ENCODE data around the gene ARHGAP26. TPM values are rescaled to one million over a fixed set of nuclear protein-coding genes. Genes with fewer than 3 reads are reported as not detected.
A peak's percentile ranks its signal among the peaks of the same experiment; 100 is the strongest.

The ARHGAP26 gene
- total RNA-seq, 1 experiment from 2014 or later = 34.5 TPM

DNA sequence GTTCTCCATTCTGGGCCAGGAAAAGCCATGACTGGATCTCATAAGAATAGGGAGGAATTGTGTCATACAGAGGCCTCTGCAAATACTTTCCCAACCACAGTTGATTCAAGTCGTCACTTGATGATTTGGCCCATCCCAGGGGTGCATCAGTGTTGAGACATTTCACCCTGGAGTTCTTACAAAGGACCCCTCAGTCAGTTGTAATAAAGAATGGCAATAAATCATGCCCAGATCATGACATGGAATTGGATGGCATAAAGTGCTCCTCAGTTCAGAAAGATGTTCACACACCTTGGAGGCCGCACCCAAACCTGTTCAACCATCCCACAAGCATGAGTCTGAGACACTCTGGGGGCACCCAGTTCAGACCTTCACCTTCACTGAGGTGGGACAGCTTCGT is 465.2 kb downstream of the ARHGAP26 start:
- no peak overlapping the region for H3K4me3 ChIP-seq (replicated peaks in 1 of 2; ENCODE audit: low read depth in 1 of 2, low read length in 2 of 2)
- H3K9ac ChIP-seq (ENCODE audit: low read length) = no peak overlapping the region
- ChIA-PET POLR2A (no interaction called here), RAD21 (ENCODE audit: low non-redundant PET in 1 of 2, low total read pairs in 2 of 2, uncharacterized antibody in 2 of 2, unreplicated experiment in 2 of 2) (no interaction called here), CTCF (no interaction called here)
- H3K9me3 ChIP-seq (ENCODE audit: control insufficient read depth in 1 of 2, insufficient read depth in 1 of 2, low read depth in 1 of 2, low read length in 2 of 2) = no peaks in the 10 kb centered on the region
- intact Hi-C loops (cut with micrococcal nuclease) = no loop called here
- H3K36me3 ChIP-seq (ENCODE audit: control insufficient read depth in 1 of 2, insufficient read depth in 2 of 2, low read length in 2 of 2) = no peaks in the 10 kb centered on the region
- H3K9me2 ChIP-seq (ENCODE audit: insufficient read depth) = no peaks in the 10 kb centered on the region
- no TSS peak for BruUV-seq (replicated peaks)
- H4K20me1 ChIP-seq (ENCODE audit: insufficient read depth) = no peaks in the 10 kb centered on the region
- no peaks in the 10 kb centered on the region for H3K27me3 ChIP-seq (ENCODE audit: insufficient read depth, low read length)
- peak overlapping the region; percentile 2; the same call in 1 of the 2 replicates for H3K4me2 ChIP-seq (ENCODE audit: low read length)
- peak; percentile 51 for ATAC-seq
- TF ChIP-seq SP1 (IDR thresholded peaks at IDR 0.05; ENCODE audit: low read depth) (peak; percentile 39; the same call in 1 of the 2 replicates), JUND (IDR thresholded peaks at IDR 0.05) (0 out of 2 replicates have a peak, but pooled peaks have one; percentile 24), CEBPB (IDR thresholded peaks at IDR 0.05; ENCODE audit: low read depth) (peak; percentile 32; the same call in 1 of the 2 replicates), YY1 (IDR thresholded peaks at IDR 0.05; ENCODE audit: extremely low read depth, insufficient replicate concordance, low read depth, low read length) (no peak), ELF1 (IDR thresholded peaks at IDR 0.05; ENCODE audit: borderline replicate concordance, low read depth) (no peak), FOSL1 (IDR thresholded peaks at IDR 0.05; ENCODE audit: low read depth) (0 out of 2 replicates have a peak, but pooled peaks have one; percentile 27), RAD21 (IDR thresholded peaks at IDR 0.05; ENCODE audit: low read depth) (0 out of 2 replicates have a peak, but pooled peaks have one; percentile 6)
- TF ChIP-seq, protein P1, sequence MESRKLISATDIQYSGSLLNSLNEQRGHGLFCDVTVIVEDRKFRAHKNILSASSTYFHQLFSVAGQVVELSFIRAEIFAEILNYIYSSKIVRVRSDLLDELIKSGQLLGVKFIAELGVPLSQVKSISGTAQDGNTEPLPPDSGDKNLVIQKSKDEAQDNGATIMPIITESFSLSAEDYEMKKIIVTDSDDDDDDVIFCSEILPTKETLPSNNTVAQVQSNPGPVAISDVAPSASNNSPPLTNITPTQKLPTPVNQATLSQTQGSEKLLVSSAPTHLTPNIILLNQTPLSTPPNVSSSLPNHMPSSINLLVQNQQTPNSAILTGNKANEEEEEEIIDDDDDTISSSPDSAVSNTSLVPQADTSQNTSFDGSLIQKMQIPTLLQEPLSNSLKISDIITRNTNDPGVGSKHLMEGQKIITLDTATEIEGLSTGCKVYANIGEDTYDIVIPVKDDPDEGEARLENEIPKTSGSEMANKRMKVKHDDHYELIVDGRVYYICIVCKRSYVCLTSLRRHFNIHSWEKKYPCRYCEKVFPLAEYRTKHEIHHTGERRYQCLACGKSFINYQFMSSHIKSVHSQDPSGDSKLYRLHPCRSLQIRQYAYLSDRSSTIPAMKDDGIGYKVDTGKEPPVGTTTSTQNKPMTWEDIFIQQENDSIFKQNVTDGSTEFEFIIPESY (IDR thresholded peaks at IDR 0.05; ENCODE audit: extremely low read depth, insufficient replicate concordance, low read length) = no peak
- H2AFZ ChIP-seq (ENCODE audit: low read depth, low read length, poor library complexity, severe bottlenecking) = no peak overlapping the region
- H3K79me2 ChIP-seq (ENCODE audit: insufficient read depth, low read length) = no peaks in the 10 kb centered on the region
- peak; percentile 19 for DNase-seq (ENCODE audit: low read depth, low spot score)
- H3K4me1 ChIP-seq (ENCODE audit: control insufficient read depth in 1 of 2, insufficient read depth in 2 of 2, low read length in 2 of 2) = peaks cover 0 to 20% of the 10 kb centered on the region in 2 experiments; a peak in 1 of 4 replicates
- H3K27ac ChIP-seq (ENCODE audit: low read depth, low read length) = no peak overlapping the region

DNA sequence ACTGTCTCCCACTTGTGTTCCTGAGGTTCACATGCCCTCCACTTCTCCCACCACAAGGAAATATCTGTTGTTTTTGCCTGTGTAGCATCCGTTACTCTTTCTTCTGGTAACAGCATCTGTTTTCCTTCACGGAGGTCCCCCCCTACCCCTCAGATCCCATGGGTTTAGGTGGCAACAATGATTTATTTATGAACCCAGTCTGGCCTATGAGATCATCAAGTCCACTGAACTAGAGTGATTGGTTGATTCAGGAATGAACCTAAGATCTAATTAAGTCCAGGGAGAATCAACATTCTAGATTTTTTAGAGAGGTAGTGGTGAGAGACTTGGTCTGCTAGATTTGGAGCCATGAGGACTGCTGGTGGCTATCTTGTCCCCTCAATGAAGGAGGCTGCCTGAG is 466.5 kb downstream of the ARHGAP26 start:
- CTCF ChIA-PET = no interaction called here
- Histone ChIP-seq H3K79me2 (ENCODE audit: insufficient read depth, low read length) (no peaks in the 10 kb centered on the region), H3K9ac (ENCODE audit: low read length) (no peak overlapping the region), H4K20me1 (ENCODE audit: insufficient read depth) (no peaks in the 10 kb centered on the region), H3K4me1 (ENCODE audit: control insufficient read depth in 1 of 2, insufficient read depth in 2 of 2, low read length in 2 of 2) (peaks cover under 1 to 28% of the 10 kb centered on the region in 2 experiments; a peak in 3 of 4 replicates), H3K9me2 (ENCODE audit: insufficient read depth) (no peaks in the 10 kb centered on the region), H3K4me2 (ENCODE audit: low read length) (no peak overlapping the region), H3K27ac (ENCODE audit: low read depth, low read length) (no peak overlapping the region), H2AFZ (ENCODE audit: low read depth, low read length, poor library complexity, severe bottlenecking) (no peak overlapping the region), H3K36me3 (ENCODE audit: control insufficient read depth in 1 of 2, insufficient read depth in 2 of 2, low read length in 2 of 2) (no peaks in the 10 kb centered on the region), H3K9me3 (ENCODE audit: control insufficient read depth in 1 of 2, insufficient read depth in 1 of 2, low read depth in 1 of 2, low read length in 2 of 2) (no peaks in the 10 kb centered on the region), H3K4me3 (replicated peaks in 1 of 2; ENCODE audit: low read depth in 1 of 2, low read length in 2 of 2) (no peak overlapping the region), H3K27me3 (ENCODE audit: insufficient read depth, low read length) (no peaks in the 10 kb centered on the region)
- POLR2A ChIA-PET = no interaction called here
- no peak for ATAC-seq
- RAD21 ChIA-PET (ENCODE audit: low non-redundant PET in 1 of 2, low total read pairs in 2 of 2, uncharacterized antibody in 2 of 2, unreplicated experiment in 2 of 2) = no interaction called here
- no TSS peak for BruUV-seq (replicated peaks)
- no peak for DNase-seq (ENCODE audit: low read depth, low spot score)
- intact Hi-C loops (cut with micrococcal nuclease) = no loop called here
- no peak for TF ChIP-seq RAD21 (IDR thresholded peaks at IDR 0.05; ENCODE audit: low read depth)
- TF ChIP-seq CBX3 (IDR thresholded peaks at IDR 0.05; ENCODE audit: low read depth) = no peak
- TF ChIP-seq SP1 (IDR thresholded peaks at IDR 0.05; ENCODE audit: low read depth) = no peak
- TF ChIP-seq POLR2A (IDR thresholded peaks at IDR 0.05; ENCODE audit: borderline replicate concordance, extremely low read depth, insufficient read depth, insufficient read length) = no peak
- no peak for TF ChIP-seq ZFX (IDR thresholded peaks at IDR 0.05)
- no peak for TF ChIP-seq ZNF274 (IDR thresholded peaks at IDR 0.05; ENCODE audit: low read depth, low read length)
- TF ChIP-seq YY1 (IDR thresholded peaks at IDR 0.05; ENCODE audit: extremely low read depth, insufficient replicate concordance, low read depth, low read length) = no peak
- no peak for TF ChIP-seq POLR2AphosphoS5 (IDR thresholded peaks at IDR 0.05; ENCODE audit: low read depth, low read length)
- TF ChIP-seq, protein P2, sequence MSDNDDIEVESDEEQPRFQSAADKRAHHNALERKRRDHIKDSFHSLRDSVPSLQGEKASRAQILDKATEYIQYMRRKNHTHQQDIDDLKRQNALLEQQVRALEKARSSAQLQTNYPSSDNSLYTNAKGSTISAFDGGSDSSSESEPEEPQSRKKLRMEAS (IDR thresholded peaks at IDR 0.05) = no peak
- TF ChIP-seq FOSL1 (IDR thresholded peaks at IDR 0.05; ENCODE audit: low read depth) = no peak
- TF ChIP-seq, protein P3, sequence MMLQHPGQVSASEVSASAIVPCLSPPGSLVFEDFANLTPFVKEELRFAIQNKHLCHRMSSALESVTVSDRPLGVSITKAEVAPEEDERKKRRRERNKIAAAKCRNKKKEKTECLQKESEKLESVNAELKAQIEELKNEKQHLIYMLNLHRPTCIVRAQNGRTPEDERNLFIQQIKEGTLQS (IDR thresholded peaks at IDR 0.05) = no peak
- no peak for TF ChIP-seq CEBPB (IDR thresholded peaks at IDR 0.05; ENCODE audit: low read depth)
- TF ChIP-seq TCF7L2 (IDR thresholded peaks at IDR 0.05; ENCODE audit: borderline replicate concordance, extremely low read depth, insufficient read depth, insufficient read length) = no peak
- TF ChIP-seq, protein P1 (IDR thresholded peaks at IDR 0.05; ENCODE audit: extremely low read depth, insufficient replicate concordance, low read length) = no peak
